ENCODE results near the gene OLIG1.

DNA sequence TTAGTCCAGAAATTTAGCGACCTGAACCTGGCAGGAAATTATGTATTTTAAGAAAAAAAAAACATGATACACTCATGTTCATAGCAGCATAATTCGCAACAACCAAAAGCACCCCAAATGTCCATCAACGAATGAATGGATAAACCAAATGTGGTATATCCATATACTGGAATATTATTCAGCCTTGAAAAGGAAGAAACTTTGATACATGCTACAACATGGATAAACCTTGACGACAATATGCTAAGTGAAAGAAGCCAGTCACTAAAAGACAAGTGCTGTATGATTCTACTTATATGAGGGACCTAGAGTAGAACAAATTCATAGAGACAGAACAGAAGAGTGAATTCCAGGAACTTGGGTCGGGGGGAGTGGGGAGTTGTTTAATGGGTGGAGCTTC lies 698 bp upstream of the OLIG1 start:
- no peak for TF ChIP-seq POLR2A (IDR thresholded peaks at IDR 0.05; ENCODE audit: low read depth)
- TF ChIP-seq, protein P1, sequence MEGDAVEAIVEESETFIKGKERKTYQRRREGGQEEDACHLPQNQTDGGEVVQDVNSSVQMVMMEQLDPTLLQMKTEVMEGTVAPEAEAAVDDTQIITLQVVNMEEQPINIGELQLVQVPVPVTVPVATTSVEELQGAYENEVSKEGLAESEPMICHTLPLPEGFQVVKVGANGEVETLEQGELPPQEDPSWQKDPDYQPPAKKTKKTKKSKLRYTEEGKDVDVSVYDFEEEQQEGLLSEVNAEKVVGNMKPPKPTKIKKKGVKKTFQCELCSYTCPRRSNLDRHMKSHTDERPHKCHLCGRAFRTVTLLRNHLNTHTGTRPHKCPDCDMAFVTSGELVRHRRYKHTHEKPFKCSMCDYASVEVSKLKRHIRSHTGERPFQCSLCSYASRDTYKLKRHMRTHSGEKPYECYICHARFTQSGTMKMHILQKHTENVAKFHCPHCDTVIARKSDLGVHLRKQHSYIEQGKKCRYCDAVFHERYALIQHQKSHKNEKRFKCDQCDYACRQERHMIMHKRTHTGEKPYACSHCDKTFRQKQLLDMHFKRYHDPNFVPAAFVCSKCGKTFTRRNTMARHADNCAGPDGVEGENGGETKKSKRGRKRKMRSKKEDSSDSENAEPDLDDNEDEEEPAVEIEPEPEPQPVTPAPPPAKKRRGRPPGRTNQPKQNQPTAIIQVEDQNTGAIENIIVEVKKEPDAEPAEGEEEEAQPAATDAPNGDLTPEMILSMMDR (IDR thresholded peaks at IDR 0.05): no peak
